Endothelial cell (in vitro differentiated cells): ENCODE results near the gene STIM1. TPM values are rescaled to one million over a fixed set of nuclear protein-coding genes. Genes with fewer than 3 reads are reported as not detected.

Source experiments
- DNase-seq: peaks from one replicate; pipeline ENCODE4 v3.0.0; 2021; ENCODE audit warnings: low spot score
- H3K27ac Mint-ChIP-seq: one replicate; pipeline ENCODE4 v1.8.0; 2021; ENCODE audit warnings: mixed read lengths, inconsistent platforms; ENCODE audit not compliant: unreplicated experiment
- H3K27me3 Mint-ChIP-seq: one replicate; pipeline ENCODE4 v1.8.0; 2021; ENCODE audit warnings: mild to moderate bottlenecking, moderate library complexity, mixed read lengths, inconsistent platforms; ENCODE audit not compliant: unreplicated experiment
- H3K36me3 Mint-ChIP-seq: one replicate; pipeline ENCODE4 v1.8.0; 2021; ENCODE audit warnings: mild to moderate bottlenecking, low read depth, mixed read lengths, inconsistent platforms; ENCODE audit not compliant: unreplicated experiment
- H3K4me1 Mint-ChIP-seq: one replicate; pipeline ENCODE4 v1.8.0; 2021; ENCODE audit warnings: mild to moderate bottlenecking, mixed read lengths, inconsistent platforms; ENCODE audit not compliant: unreplicated experiment
- H3K4me3 Mint-ChIP-seq: one replicate; pipeline ENCODE4 v1.8.0; 2021; ENCODE audit warnings: mild to moderate bottlenecking, mixed read lengths, inconsistent platforms; ENCODE audit not compliant: unreplicated experiment
- H3K9me3 Mint-ChIP-seq: one replicate; pipeline ENCODE4 v1.8.0; 2021; ENCODE audit warnings: mixed read lengths, inconsistent platforms; ENCODE audit not compliant: unreplicated experiment
- CTCF ChIP-seq: fragments of 200-600 bp; sonication (generic); IDR thresholded peaks from one replicate; pipeline ENCODE4 v1.5.0; 2021; ENCODE audit warnings: antibody characterized with exemption; ENCODE audit not compliant: unreplicated experiment
- total RNA-seq: library from RNA; stranded (reverse); fragmentation: NEBNext Ultra II Directional; extraction: Animal tissue kit (Norgen Biotek cat#: 25700); gene quantifications from one replicate; pipeline ENCODE4 v1.2.1, GENCODE V29; 2021; ENCODE audit not compliant: unreplicated experiment

STIM1 gene
- total RNA-seq, 1 donor from 2014 or later: 35.9 TPM

DNA sequence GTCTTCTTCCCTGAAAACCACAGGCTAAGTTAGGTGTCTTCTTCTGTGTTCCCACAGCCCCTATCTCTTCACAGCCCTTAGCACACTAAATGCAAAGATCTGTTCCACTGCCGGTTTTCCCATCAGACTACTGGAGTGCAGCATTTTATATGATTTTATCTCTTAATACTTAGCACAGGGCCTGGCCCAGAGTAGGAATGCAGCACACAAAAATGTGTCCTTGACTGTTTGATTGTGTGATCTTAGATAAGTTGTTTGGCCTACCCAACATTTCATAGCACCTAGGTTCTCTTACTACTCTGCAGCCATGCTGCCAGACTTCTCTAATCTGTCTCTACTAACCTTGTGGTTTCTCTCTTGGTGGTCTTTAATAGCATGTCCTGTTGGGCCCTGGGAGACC, 185.0 kb downstream of the STIM1 start:
- DNase-seq: no peak
- no peaks in the 10 kb centered on the region for H3K27me3 Mint-ChIP-seq
- H3K4me1 Mint-ChIP-seq: no peaks in the 10 kb centered on the region
- H3K9me3 Mint-ChIP-seq: no peaks in the 10 kb centered on the region
- no peak overlapping the region for H3K4me3 Mint-ChIP-seq
- no peak for TF ChIP-seq CTCF
- H3K27ac Mint-ChIP-seq: no peak overlapping the region
- no peaks in the 10 kb centered on the region for H3K36me3 Mint-ChIP-seq

DNA sequence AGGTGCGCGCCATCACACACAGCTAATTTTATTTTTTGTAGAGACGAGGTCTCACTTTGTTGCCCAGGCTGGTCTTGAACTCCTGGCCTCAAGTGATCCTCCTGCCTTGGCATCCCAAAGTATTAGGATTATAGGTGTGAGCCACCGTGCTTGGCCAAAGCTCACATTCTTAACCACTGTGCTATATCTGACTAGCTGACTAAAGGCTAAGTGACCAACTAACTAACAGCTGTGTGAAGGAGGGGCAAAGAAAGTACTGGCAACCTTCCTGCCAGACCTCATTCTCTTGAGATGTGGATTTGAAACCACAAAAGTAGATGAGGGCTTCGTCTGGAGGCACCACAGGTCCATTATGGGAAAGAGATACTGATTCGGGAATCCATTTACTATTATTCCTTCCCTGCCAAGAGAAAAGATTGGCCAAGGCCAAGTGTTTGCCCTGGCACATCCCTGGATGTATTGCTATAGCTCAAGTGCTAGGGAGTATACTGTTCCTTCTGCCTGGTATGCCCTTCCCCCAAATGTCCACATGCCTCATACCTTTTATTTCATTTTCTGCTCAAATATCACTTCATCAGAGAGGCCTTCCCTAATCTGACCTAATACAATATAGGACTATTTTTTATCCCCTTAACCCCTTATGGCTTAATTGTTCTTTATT, 186.4 kb downstream of the STIM1 start:
- Mint-ChIP-seq H3K27ac (no peak overlapping the region), H3K4me1 (peaks cover 7% of the 10 kb centered on the region), H3K4me3 (no peak overlapping the region), H3K9me3 (no peaks in the 10 kb centered on the region), H3K27me3 (no peaks in the 10 kb centered on the region), H3K36me3 (no peaks in the 10 kb centered on the region)
- no peak for TF ChIP-seq CTCF
- no peak for DNase-seq

GRCh38 chr11:4044976-4045646, 189.6 kb downstream of the STIM1 start:
- TF ChIP-seq CTCF: no peak
- Mint-ChIP-seq H3K36me3 (no peaks in the 10 kb centered on the region), H3K9me3 (no peaks in the 10 kb centered on the region), H3K27me3 (no peaks in the 10 kb centered on the region), H3K4me1 (peaks cover 7% of the 10 kb centered on the region), H3K27ac (no peak overlapping the region), H3K4me3 (no peak overlapping the region)
- no peak for DNase-seq

GRCh38 chr11:4048340-4048739, 192.9 kb downstream of the STIM1 start:
- DNase-seq: no peak
- no peak for TF ChIP-seq CTCF
- Mint-ChIP-seq H3K4me3 (no peak overlapping the region), H3K4me1 (peaks cover 7% of the 10 kb centered on the region), H3K27ac (no peak overlapping the region), H3K36me3 (peaks cover 4% of the 10 kb centered on the region), H3K27me3 (no peaks in the 10 kb centered on the region), H3K9me3 (no peaks in the 10 kb centered on the region)

DNA sequence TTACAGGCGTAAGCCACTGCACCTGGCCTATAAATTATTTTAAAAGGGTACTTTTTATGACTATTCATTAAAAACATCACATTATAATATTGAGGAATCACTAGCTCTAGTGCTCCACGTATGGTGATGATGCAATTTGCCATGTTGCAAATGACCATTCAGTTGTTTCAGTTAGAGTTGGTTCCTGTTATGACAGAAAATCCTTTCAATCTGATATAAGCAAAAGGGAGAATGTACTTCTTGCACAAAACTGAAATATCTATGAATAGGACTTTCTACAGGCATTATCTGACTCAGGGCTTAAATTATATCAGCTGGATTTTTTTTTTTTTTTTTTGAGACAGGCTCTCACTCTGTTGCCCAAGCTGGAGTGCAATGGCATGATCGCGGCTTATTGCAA, 193.5 kb downstream of the STIM1 start:
- no peak for TF ChIP-seq CTCF
- no peak overlapping the region for H3K27ac Mint-ChIP-seq
- H3K4me1 Mint-ChIP-seq: peaks cover 7% of the 10 kb centered on the region
- no peak for DNase-seq
- peaks cover 4% of the 10 kb centered on the region for H3K36me3 Mint-ChIP-seq
- H3K4me3 Mint-ChIP-seq: no peak overlapping the region
- no peaks in the 10 kb centered on the region for H3K27me3 Mint-ChIP-seq
- no peaks in the 10 kb centered on the region for H3K9me3 Mint-ChIP-seq
